Thyroid gland (tissue), 4 donors: ENCODE measurements around the gene ALDH1L1.

Experiments used
- CTCF ChIP-seq, 6 experiments: fragments of 200-600 bp in 3 of 6; fragments of 450-650 bp in 3 of 6; sonication (generic) in 3 of 6; IDR thresholded peaks; one replicate each; pipeline ENCODE4 v1.5.1; 2016 to 2019; ENCODE audit warnings: antibody characterized with exemption in 6 of 6, mild to moderate bottlenecking in 2 of 6, inconsistent platforms in 1 of 6, moderate library complexity in 1 of 6
- POLR2A ChIP-seq, 2 donors: fragments of 450-650 bp; IDR thresholded peaks; one replicate each; pipeline ENCODE4 v1.6.1; 2017; ENCODE audit warnings: antibody characterized with exemption in 2 of 2, mild to moderate bottlenecking in 2 of 2, moderate library complexity in 1 of 2

DNA sequence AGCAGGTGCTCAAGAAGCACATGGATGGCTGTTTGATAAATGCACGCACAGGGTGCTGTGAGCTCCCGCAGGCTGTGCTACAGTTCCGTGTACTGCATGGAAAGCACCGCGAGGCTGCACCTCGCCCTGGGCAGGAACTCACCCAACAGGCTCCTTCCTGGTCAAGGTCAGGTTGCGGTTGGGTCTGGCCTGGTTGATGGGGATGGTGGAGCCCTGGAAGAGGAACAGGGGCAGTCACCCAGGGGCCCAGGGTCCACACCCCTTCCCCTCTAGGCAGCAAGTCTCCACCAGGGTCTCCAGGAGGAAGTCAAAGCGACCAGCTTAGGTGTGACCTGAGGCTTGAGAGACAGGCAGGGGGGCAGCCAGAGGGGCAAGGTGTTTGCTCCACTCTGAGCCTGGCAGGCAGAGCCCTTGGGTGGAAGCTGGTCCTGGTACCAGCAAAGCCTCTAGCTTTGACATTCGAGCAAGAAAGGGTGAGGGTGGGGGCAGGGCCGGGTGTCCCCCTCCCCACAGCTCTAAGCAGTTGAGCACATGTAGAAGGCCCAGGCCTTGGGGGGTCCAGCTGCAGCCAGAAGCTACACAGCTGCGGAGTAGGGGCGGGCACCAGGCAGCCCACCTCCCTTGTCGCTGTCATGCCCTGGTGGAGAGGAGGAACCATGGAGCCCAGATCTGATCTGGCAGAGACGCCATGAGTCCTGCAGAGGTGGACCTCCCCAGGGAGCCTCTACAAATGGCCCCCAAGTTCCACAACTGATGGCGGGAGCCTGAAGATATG, 50.1 kb downstream of the ALDH1L1 start:
- TF ChIP-seq CTCF (IDR thresholded peaks at IDR 0.05) (no peak), POLR2A (IDR thresholded peaks at IDR 0.05) (no peak)
